ENCODE measurements around the gene PEX7.
"Not testable (repeated sequence)": the region's sequence is repeated elsewhere in the genome, so short reads cannot be mapped to it uniquely, and the experiment has no call there.

The PEX7 gene

DNA sequence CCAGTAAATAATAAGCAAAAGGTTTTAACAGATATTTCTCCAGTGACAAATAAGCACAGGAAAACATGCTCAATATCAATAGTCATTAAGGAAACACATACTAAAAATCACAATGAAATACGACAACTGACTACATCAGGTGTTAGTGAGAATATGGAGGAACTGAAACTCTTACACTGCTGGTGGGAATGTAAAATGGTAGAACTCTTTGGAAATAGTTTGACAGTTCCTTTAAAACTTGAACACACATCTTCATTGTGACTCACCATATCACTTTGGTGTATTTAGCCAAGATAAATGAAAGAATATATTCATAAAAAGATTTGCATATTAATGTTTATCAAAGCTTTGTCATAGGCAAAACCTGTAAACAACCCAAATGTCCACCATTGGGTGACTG, 18.8 kb upstream of the PEX7 start:
- H3K27me3 Mint-ChIP-seq = peaks cover 12% of the 10 kb centered on the region
- no peak for ATAC-seq

GRCh38 chr6:136809091-136809860, 13.1 kb upstream of the PEX7 start:
- Mint-ChIP-seq H3K4me1 (peaks cover 6% of the 10 kb centered on the region), H3K27ac (no peak overlapping the region), H3K4me3 (no peak overlapping the region), H3K9me3 (no peaks in the 10 kb centered on the region), H3K27me3 (no peaks in the 10 kb centered on the region)
- no peak for DNase-seq
- ATAC-seq = no peak

More for the DNA sequence above, 18.8 kb upstream of the PEX7 start:
- DNase-seq = no peak
- Mint-ChIP-seq H3K4me3 (no peak overlapping the region), H3K27ac (no peak overlapping the region), H3K9me3 (no peaks in the 10 kb centered on the region), H3K4me1 (no peaks in the 10 kb centered on the region)

- ATAC-seq (no peak), DNase-seq (no peak)
- peaks cover 6% of the 10 kb centered on the region for H3K4me1 Mint-ChIP-seq
- H3K27ac Mint-ChIP-seq = no peak overlapping the region
- no peaks in the 10 kb centered on the region for H3K9me3 Mint-ChIP-seq
- H3K27me3 Mint-ChIP-seq = no peaks in the 10 kb centered on the region
- H3K4me3 Mint-ChIP-seq = no peak overlapping the region
Measured at GRCh38 chr6:136811272-136811671, 11.1 kb upstream of the PEX7 start.

DNA sequence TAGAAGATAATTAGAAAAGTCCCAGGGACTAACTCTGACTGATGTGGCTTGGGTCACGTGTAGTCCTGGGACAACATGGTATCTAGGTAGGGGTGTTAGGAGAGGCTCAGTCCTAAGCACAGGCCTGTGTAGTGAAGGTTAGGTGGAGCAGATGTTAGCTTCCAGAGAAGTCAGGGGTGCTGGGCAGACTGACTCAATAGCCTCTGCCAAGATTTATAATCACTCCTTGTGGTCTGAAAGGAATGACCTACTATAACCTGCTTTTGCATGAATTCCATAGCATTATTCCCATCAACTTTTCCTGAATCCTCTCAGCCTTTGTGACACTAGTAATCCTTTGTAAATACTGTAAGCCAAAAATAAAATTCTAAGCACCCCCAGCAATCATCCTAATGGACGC, 10.2 kb upstream of the PEX7 start:
- DNase-seq = no peak
- no peak for ATAC-seq
- no peak overlapping the region for H3K27ac Mint-ChIP-seq
- peaks cover 2% of the 10 kb centered on the region for H3K27me3 Mint-ChIP-seq
- H3K9me3 Mint-ChIP-seq = no peaks in the 10 kb centered on the region
- H3K4me3 Mint-ChIP-seq = no peak overlapping the region
- peaks cover 6% of the 10 kb centered on the region for H3K4me1 Mint-ChIP-seq

GRCh38 chr6:136815608-136816007, 6.8 kb upstream of the PEX7 start:
- H3K9me3 Mint-ChIP-seq, H3K4me3 Mint-ChIP-seq, H3K27me3 Mint-ChIP-seq, H3K4me1 Mint-ChIP-seq, H3K27ac Mint-ChIP-seq, DNase-seq, ATAC-seq: not testable (repeated sequence)

- H3K4me3 Mint-ChIP-seq = no peak overlapping the region
- DNase-seq = no peak
- H3K27me3 Mint-ChIP-seq = peaks cover 6% of the 10 kb centered on the region
- H3K27ac Mint-ChIP-seq = no peak overlapping the region
- H3K9me3 Mint-ChIP-seq = no peaks in the 10 kb centered on the region
- ATAC-seq = no peak
- H3K4me1 Mint-ChIP-seq = peaks cover under 1% of the 10 kb centered on the region
Measured at GRCh38 chr6:136816656-136817055, 5.7 kb upstream of the PEX7 start.

- ATAC-seq (no peak), DNase-seq (no peak)
- peaks cover 24% of the 10 kb centered on the region for H3K4me1 Mint-ChIP-seq
- H3K9me3 Mint-ChIP-seq = no peaks in the 10 kb centered on the region
- no peak overlapping the region for H3K4me3 Mint-ChIP-seq
- H3K27me3 Mint-ChIP-seq = peaks cover 6% of the 10 kb centered on the region
- no peak overlapping the region for H3K27ac Mint-ChIP-seq
Measured at GRCh38 chr6:136820561-136820960, 1.8 kb upstream of the PEX7 start.

DNA sequence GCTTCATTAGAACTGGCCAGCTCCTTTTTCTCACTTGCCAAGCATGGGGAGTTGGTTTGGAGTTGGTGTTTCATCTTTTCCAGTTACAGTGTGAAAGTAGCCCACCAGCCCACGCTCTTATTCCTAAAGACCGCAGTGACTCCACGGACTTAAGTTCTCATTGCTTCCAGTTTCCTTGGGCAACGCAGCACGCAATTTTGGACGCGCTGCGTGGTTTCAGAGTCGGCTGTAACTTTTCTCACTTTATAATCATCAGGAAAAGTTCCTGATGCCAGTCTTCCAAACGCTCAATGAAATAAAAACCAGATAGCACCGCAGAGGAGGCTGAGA, 381 bp upstream of the PEX7 start:
- peaks cover 5% of the 10 kb centered on the region for H3K27me3 Mint-ChIP-seq
- DNase-seq (no peak), ATAC-seq (peak; percentile 1)
- H3K9me3 Mint-ChIP-seq = no peaks in the 10 kb centered on the region
- peak overlapping the region; percentile 91 to 98 for H3K4me3 Mint-ChIP-seq
- peaks cover 31% of the 10 kb centered on the region for H3K4me1 Mint-ChIP-seq
- peak overlapping the region; percentile 92 to 99 for H3K27ac Mint-ChIP-seq

GRCh38 chr6:136823128-136823660, 802 bp downstream of the PEX7 start:
- DNase-seq (peak in 1 of 2 donors; percentile 2), ATAC-seq (no peak)
- peak overlapping the region; percentile 65 to 87 for H3K27ac Mint-ChIP-seq
- H3K4me3 Mint-ChIP-seq = peak overlapping the region; percentile 88 to 98
- peaks cover 31% of the 10 kb centered on the region for H3K4me1 Mint-ChIP-seq
- H3K9me3 Mint-ChIP-seq = no peaks in the 10 kb centered on the region
- H3K27me3 Mint-ChIP-seq = no peaks in the 10 kb centered on the region

- H3K27ac Mint-ChIP-seq = peak overlapping the region in 1 of 2 donors; percentile 30
- DNase-seq = no peak
- peaks cover 31% of the 10 kb centered on the region for H3K4me1 Mint-ChIP-seq
- peaks cover 4 to 5% of the 10 kb centered on the region in 2 donors for H3K9me3 Mint-ChIP-seq
- ATAC-seq = no peak
- H3K27me3 Mint-ChIP-seq = no peaks in the 10 kb centered on the region
- no peak overlapping the region for H3K4me3 Mint-ChIP-seq
Measured at GRCh38 chr6:136826216-136826615, 3.8 kb downstream of the PEX7 start.

DNA sequence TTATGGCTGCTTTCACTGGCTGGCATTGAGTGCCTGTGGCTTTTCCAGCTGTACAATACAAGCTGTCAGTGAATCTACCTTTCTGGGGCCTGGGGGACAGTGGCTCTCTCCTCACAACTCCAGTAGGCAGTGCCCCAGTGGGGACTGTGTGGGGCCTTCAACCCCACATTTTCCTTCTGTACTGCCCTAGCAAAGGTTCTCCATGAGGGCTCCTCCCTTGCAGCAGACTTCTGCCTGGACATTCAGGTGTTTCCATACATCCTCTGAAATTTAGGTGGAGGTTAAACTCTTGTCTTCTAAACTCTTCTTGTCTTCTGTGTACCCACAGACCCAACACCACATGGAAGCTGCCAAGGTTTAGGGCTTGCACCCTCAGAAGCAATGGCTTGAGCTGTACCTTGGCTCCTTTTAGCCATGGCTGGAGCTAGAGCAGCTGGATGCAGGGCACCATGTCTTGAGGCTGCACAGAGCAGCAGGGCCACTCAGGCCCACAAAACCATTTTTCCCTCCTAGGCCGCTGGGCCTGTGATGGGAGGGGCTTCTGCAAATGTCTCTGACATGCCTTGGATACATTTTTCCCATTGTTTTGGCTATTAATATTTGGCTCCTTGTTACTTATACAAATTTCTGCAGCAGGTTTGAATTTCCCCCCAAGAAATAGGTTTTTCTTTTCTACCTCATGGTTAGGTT, 9.6 kb downstream of the PEX7 start:
- ATAC-seq (no peak), DNase-seq (no peak)
- Mint-ChIP-seq H3K4me3 (no peak overlapping the region), H3K27me3 (no peaks in the 10 kb centered on the region), H3K27ac (no peak overlapping the region), H3K4me1 (no peaks in the 10 kb centered on the region), H3K9me3 (peaks cover 15 to 24% of the 10 kb centered on the region in 2 donors)

GRCh38 chr6:136840276-136841001, 18.0 kb downstream of the PEX7 start:
- Mint-ChIP-seq H3K27me3 (no peaks in the 10 kb centered on the region), H3K9me3 (no peaks in the 10 kb centered on the region), H3K4me1 (no peaks in the 10 kb centered on the region), H3K27ac (no peak overlapping the region), H3K4me3 (no peak overlapping the region)
- ATAC-seq = no peak
- DNase-seq = no peak

- Mint-ChIP-seq H3K4me3 (no peak overlapping the region), H3K4me1 (no peaks in the 10 kb centered on the region), H3K27me3 (no peaks in the 10 kb centered on the region), H3K9me3 (no peaks in the 10 kb centered on the region), H3K27ac (no peak overlapping the region)
- no peak for DNase-seq
- ATAC-seq = no peak
Measured at GRCh38 chr6:136843210-136843609, 20.8 kb downstream of the PEX7 start.

DNA sequence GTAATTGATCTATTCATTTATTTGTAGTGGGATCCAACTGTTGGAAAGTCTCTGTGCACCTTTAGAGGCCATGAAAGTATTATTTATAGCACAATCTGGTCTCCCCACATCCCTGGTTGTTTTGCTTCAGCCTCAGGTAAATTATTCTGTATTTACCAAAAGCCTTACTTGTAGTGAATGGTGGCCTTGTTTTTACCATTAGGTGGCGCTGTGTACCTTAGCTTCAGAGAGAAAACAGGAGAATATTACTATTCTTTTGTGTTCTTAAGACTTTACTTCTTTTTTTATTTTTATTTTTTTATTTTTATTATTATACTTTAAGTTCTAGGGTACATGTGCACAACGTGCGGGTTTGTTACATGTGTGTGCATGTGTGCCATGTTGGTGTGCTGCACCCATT, 23.7 kb downstream of the PEX7 start:
- H3K9me3 Mint-ChIP-seq = peaks cover 0 to 7% of the 10 kb centered on the region in 2 donors
- no peak overlapping the region for H3K4me3 Mint-ChIP-seq

GRCh38 chr6:136846477-136846876, 24.1 kb downstream of the PEX7 start:
- not testable (repeated sequence) for DNase-seq, H3K4me3 Mint-ChIP-seq, H3K27me3 Mint-ChIP-seq, ATAC-seq, H3K4me1 Mint-ChIP-seq, H3K27ac Mint-ChIP-seq, H3K9me3 Mint-ChIP-seq

More for the DNA sequence above, 23.7 kb downstream of the PEX7 start:
- no peaks in the 10 kb centered on the region for H3K4me1 Mint-ChIP-seq
- DNase-seq (peak; percentile 15 to 18), ATAC-seq (no peak)
- no peaks in the 10 kb centered on the region for H3K27me3 Mint-ChIP-seq
- H3K27ac Mint-ChIP-seq = no peak overlapping the region

All from stimulated activated naive CD8-positive, alpha-beta T cell treated with anti-CD3 and anti-CD28 coated beads, Interleukin-15, amount 100 ng/mL, for 72 hours (primary cell).